Measurements from ENCODE around the gene CCR4. TPM values are rescaled to one million over a fixed set of nuclear protein-coding genes. Genes with fewer than 3 reads are reported as not detected.
"Not testable (repeated sequence)": the region's sequence is repeated elsewhere in the genome, so short reads cannot be mapped to it uniquely, and the experiment has no call there.

CCR4 gene
- total and polyA plus RNA-seq, 11 donors, result 0.01 to 1.8 (median 0.32) TPM; not detected in 8

DNA sequence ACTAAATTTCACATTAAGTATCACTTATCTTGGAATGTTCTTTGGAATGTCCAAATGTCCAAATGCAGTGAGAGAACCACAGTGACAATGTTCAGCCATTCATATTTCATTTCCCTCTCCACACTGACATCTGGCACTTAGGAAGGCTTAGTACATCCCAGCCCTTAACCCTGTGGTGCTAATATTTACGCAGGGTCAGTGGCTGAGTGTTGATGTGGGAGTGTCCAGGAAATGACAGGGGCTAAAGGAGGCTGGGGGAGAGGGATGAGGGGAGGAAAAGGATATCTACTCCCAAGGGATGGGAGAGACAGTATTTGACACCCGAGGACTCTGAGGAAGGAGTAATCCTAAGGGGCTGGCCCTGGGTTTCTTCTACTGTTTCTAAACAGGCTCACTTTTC, 14.1 kb upstream of the CCR4 start:
- ATAC-seq (no peak), DNase-seq (no peak)
- WGBS, 4 donors, result 30 to 50% (median 41%) methylated on average over 2 of the region's 2 CpGs
- intact Hi-C loops (cut with DNase I), result loop anchor here in 5 of 10 donors (5.0 to 10.0 kb wide), 5 partner anchors 200 to 433 kb away; partner anchors contain the start of gene CMTM6 (in 1 of the 5)
- Histone ChIP-seq H3K36me3 (no peaks in the 10 kb centered on the region), H3K4me1 (no peaks in the 10 kb centered on the region), H3K27me3 (no peaks in the 10 kb centered on the region), H3K9me3 (no peaks in the 10 kb centered on the region), H3K27ac (no peak overlapping the region), H3K4me3 (no peak overlapping the region)
- no peak for TF ChIP-seq CTCF (IDR thresholded peaks at IDR 0.05)
- no peak for TF ChIP-seq POLR2A (IDR thresholded peaks at IDR 0.05)

DNA sequence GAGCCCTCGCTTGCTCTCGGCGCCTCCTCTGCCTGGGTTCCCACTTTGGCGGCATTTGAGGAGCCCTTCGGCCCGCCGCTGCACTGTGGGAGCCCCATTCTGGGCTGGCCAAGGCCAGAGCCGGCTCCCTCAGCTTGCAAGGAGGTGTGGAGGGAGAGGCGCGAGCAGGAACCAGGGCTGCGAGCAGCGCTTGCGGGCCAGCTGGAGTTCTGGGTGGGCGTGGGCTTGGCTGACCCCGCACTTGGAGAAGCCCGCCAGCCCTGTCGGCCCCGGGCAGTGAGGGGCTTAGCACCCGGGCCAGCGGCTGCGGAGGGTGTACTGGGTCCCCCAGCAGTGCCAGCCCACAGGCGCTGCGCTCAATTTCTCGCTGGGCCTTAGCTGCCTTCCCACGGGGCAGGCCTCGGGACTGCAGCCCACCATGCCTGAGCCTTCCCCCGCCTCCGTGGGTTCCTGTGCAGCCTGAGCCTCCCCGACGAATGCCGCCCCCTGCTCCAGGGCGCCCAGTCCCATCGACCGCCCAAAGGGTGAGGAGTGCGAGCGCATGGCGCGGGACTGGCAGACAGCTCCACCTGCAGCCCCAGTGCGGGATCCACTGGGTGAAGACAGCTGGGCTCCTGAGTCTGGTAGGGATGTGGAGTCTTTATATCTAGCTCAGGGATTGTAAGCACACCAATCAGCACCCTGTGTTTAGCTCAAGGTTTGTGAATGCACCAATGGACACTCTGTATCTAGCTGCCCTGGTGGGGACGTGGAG, 11.7 kb upstream of the CCR4 start:
- DNase-seq, H3K27ac ChIP-seq, H3K9me3 ChIP-seq, ATAC-seq, H3K4me3 ChIP-seq, H3K27me3 ChIP-seq, H3K4me1 ChIP-seq, H3K36me3 ChIP-seq: not testable (repeated sequence)
- intact Hi-C loops (cut with DNase I), result loop anchor here in 6 of 10 donors (5.0 to 10.0 kb wide), 6 partner anchors 202 to 435 kb away; partner anchors contain the start of gene CMTM6 (in 1 of the 6)
- WGBS, 4 donors, result 92 to 96% (median 95%) methylated on average over 31 to 40 of the region's 40 CpGs

DNA sequence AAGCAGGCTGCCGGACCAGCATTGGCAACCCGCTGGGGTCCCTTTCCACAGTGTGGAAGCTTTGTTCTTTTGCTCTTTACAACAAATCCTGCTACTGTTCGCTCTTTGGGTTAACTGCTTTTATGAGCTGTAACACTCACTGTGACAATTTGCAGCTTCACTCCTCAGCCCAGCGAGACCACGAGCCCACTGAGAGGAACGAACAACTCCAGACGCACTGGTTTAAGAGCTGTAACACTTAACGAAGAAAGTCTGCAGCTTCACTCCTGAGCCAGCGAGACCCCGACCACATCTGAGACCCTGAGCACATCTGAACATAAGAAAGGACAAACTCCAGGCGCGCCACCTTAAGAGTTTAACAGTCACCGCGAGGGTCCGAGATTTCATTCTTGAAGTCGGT, 10.7 kb upstream of the CCR4 start:
- no peak overlapping the region for H3K27ac ChIP-seq
- TF ChIP-seq POLR2A (IDR thresholded peaks at IDR 0.05), result no peak
- TF ChIP-seq CTCF (IDR thresholded peaks at IDR 0.05), result no peak
- H3K4me3 ChIP-seq, result no peak overlapping the region
- H3K27me3 ChIP-seq, result no peaks in the 10 kb centered on the region
- H3K36me3 ChIP-seq, result no peaks in the 10 kb centered on the region
- intact Hi-C loops (cut with DNase I), result loop anchor here in 1 of 10 donors (10.0 kb wide), 1 partner anchor 434 kb away; no protein-coding TSS in a partner anchor
- WGBS, 4 donors, result 86 to 92% (median 90%) methylated on average over 16 of the region's 16 CpGs
- no peaks in the 10 kb centered on the region for H3K9me3 ChIP-seq
- H3K4me1 ChIP-seq, result no peaks in the 10 kb centered on the region
- ATAC-seq (no peak), DNase-seq (no peak)

- H3K4me1 ChIP-seq, result no peaks in the 10 kb centered on the region
- WGBS, 4 donors, result 76 to 88% (median 82%) methylated on average over 3 of the region's 3 CpGs
- no peak for TF ChIP-seq POLR2A (IDR thresholded peaks at IDR 0.05)
- TF ChIP-seq CTCF (IDR thresholded peaks at IDR 0.05), result no peak
- intact Hi-C loops (cut with DNase I), result loop anchor here in 7 of 10 donors (5.0 to 10.0 kb wide), 5 partner anchors 127 to 430 kb away; no protein-coding TSS in a partner anchor
- no peak overlapping the region for H3K27ac ChIP-seq
- H3K9me3 ChIP-seq, result no peaks in the 10 kb centered on the region
- H3K27me3 ChIP-seq, result no peaks in the 10 kb centered on the region
- DNase-seq (no peak), ATAC-seq (no peak)
- H3K36me3 ChIP-seq, result no peaks in the 10 kb centered on the region
- no peak overlapping the region for H3K4me3 ChIP-seq
Observed at GRCh38 chr3:32945136-32945535, 6.3 kb upstream of the CCR4 start.

GRCh38 chr3:32945598-32945997, 5.8 kb upstream of the CCR4 start:
- not testable (repeated sequence) for ATAC-seq, H3K27me3 ChIP-seq, DNase-seq, H3K4me1 ChIP-seq, H3K9me3 ChIP-seq, H3K27ac ChIP-seq, H3K36me3 ChIP-seq, H3K4me3 ChIP-seq
- intact Hi-C loops (cut with DNase I), result loop anchor here in 7 of 10 donors (5.0 to 10.0 kb wide), 5 partner anchors 127 to 429 kb away; no protein-coding TSS in a partner anchor
- 81 to 96% (median 91%) methylated on average over 11 to 12 of the region's 12 CpGs for WGBS, 4 donors

All from heart left ventricle (tissue), 16 donors.